Glutamatergic neuron (in vitro differentiated cells): ENCODE data around the gene E2F3. TPM values are rescaled to one million over a fixed set of nuclear protein-coding genes. Genes with fewer than 3 reads are reported as not detected.

Source experiments
- DNase-seq: peaks from one replicate; pipeline ENCODE4 v3.0.0; 2022
- H3K27ac Mint-ChIP-seq: one replicate; pipeline ENCODE4 v1.8.0; 2020; ENCODE audit warnings: mild to moderate bottlenecking, mixed read lengths, inconsistent platforms; ENCODE audit not compliant: unreplicated experiment
- H3K27me3 Mint-ChIP-seq: one replicate; pipeline ENCODE4 v1.8.0; 2020; ENCODE audit warnings: mild to moderate bottlenecking, moderate library complexity, mixed read lengths, inconsistent platforms; ENCODE audit not compliant: unreplicated experiment
- H3K36me3 Mint-ChIP-seq: one replicate; pipeline ENCODE4 v1.8.0; 2020; ENCODE audit warnings: mild to moderate bottlenecking, mixed read lengths, inconsistent platforms; ENCODE audit not compliant: unreplicated experiment
- H3K4me1 Mint-ChIP-seq: one replicate; pipeline ENCODE4 v1.8.0; 2020; ENCODE audit warnings: mild to moderate bottlenecking, low read depth, mixed read lengths, inconsistent platforms; ENCODE audit not compliant: unreplicated experiment
- H3K4me3 Mint-ChIP-seq: one replicate; pipeline ENCODE4 v1.8.0; 2020; ENCODE audit warnings: mild to moderate bottlenecking, mixed read lengths, inconsistent platforms; ENCODE audit not compliant: unreplicated experiment
- H3K9me3 Mint-ChIP-seq: one replicate; pipeline ENCODE4 v1.8.0; 2020; ENCODE audit warnings: mild to moderate bottlenecking, moderate library complexity, mixed read lengths, inconsistent platforms; ENCODE audit not compliant: unreplicated experiment
- total RNA-seq: library from RNA; stranded (reverse); fragmentation: NEBNext Ultra II Directional; extraction: Animal tissue kit (Norgen Biotek cat#: 25700); gene quantifications from one replicate; pipeline ENCODE4 v1.2.1, GENCODE V29; 2021; ENCODE audit not compliant: unreplicated experiment
- TF ChIP-seq, protein P1 (sequence below): fragments of 200-600 bp; sonication (generic); IDR thresholded peaks from one replicate; pipeline ENCODE4 v1.5.0; 2021; ENCODE audit not compliant: partially characterized antibody, unreplicated experiment

Gene E2F3
- total RNA-seq, 1 donor from 2014 or later = 10.1 TPM

DNA sequence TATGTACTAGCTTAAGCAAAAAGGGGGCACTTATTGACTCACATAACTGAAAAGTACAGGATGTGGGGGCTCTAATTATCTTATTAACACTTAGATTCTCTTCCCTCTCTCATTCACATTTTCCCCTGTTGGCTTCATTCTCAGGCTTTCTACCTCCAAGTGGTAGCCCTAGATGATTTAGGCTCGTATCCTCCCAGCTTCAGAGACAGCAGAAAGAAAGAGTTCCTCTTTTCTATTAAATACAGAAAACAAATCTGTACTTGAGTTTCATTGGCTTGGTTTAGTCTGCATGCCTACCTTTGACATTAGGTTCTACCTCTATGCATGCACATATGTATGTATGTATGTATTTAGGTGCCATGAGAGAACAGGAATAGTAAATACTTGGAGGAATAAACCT lies 15.5 kb upstream of the E2F3 start:
- Mint-ChIP-seq H3K9me3 (no peaks in the 10 kb centered on the region), H3K36me3 (no peaks in the 10 kb centered on the region), H3K4me1 (no peaks in the 10 kb centered on the region), H3K27me3 (no peaks in the 10 kb centered on the region), H3K27ac (no peak overlapping the region), H3K4me3 (no peak overlapping the region)
- TF ChIP-seq, protein P1, sequence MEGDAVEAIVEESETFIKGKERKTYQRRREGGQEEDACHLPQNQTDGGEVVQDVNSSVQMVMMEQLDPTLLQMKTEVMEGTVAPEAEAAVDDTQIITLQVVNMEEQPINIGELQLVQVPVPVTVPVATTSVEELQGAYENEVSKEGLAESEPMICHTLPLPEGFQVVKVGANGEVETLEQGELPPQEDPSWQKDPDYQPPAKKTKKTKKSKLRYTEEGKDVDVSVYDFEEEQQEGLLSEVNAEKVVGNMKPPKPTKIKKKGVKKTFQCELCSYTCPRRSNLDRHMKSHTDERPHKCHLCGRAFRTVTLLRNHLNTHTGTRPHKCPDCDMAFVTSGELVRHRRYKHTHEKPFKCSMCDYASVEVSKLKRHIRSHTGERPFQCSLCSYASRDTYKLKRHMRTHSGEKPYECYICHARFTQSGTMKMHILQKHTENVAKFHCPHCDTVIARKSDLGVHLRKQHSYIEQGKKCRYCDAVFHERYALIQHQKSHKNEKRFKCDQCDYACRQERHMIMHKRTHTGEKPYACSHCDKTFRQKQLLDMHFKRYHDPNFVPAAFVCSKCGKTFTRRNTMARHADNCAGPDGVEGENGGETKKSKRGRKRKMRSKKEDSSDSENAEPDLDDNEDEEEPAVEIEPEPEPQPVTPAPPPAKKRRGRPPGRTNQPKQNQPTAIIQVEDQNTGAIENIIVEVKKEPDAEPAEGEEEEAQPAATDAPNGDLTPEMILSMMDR = no peak
- no peak for DNase-seq

- Mint-ChIP-seq H3K9me3 (no peaks in the 10 kb centered on the region), H3K27ac (no peak overlapping the region), H3K36me3 (no peaks in the 10 kb centered on the region), H3K4me3 (no peak overlapping the region), H3K27me3 (no peaks in the 10 kb centered on the region), H3K4me1 (no peaks in the 10 kb centered on the region)
- TF ChIP-seq, protein P1 = no peak
- no peak for DNase-seq
Measured at GRCh38 chr6:20389066-20389465, 12.6 kb upstream of the E2F3 start.

DNA sequence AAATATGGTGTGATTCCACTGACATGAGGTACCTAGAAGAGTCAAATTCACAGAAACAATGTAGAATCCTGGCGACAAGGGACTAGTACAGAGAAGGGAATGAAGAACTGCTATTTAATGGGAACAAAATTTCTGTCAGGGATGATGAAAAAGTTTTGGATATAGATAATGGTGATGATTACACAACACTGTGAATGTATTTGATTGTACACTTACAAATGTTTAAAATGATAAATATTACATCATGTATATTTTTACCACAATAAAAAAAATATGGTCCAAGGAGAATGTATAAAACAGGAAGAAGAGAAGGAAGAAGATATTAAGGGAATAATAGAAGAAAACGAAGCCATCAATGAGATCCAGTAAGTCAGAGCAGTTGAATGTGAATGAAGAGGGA lies 8.4 kb upstream of the E2F3 start:
- no peak overlapping the region for H3K4me3 Mint-ChIP-seq
- no peak for DNase-seq
- no peaks in the 10 kb centered on the region for H3K36me3 Mint-ChIP-seq
- no peaks in the 10 kb centered on the region for H3K4me1 Mint-ChIP-seq
- no peak overlapping the region for H3K27ac Mint-ChIP-seq
- H3K9me3 Mint-ChIP-seq = no peaks in the 10 kb centered on the region
- H3K27me3 Mint-ChIP-seq = no peaks in the 10 kb centered on the region
- TF ChIP-seq, protein P1 = no peak

GRCh38 chr6:20399518-20399917 lies 2.2 kb upstream of the E2F3 start:
- Mint-ChIP-seq H3K9me3 (peaks cover 5% of the 10 kb centered on the region), H3K4me1 (no peaks in the 10 kb centered on the region), H3K4me3 (no peak overlapping the region), H3K27ac (no peak overlapping the region), H3K27me3 (peaks cover 5% of the 10 kb centered on the region), H3K36me3 (no peaks in the 10 kb centered on the region)
- no peak for DNase-seq
- TF ChIP-seq, protein P1 = no peak

- peak; percentile 25 for DNase-seq
- TF ChIP-seq, protein P1 = peak; percentile 67
- H3K4me3 Mint-ChIP-seq = peak overlapping the region; percentile 88
- H3K27me3 Mint-ChIP-seq = peaks cover 5% of the 10 kb centered on the region
- peak overlapping the region; percentile 46 for H3K27ac Mint-ChIP-seq
- H3K9me3 Mint-ChIP-seq = peaks cover 5% of the 10 kb centered on the region
- no peaks in the 10 kb centered on the region for H3K36me3 Mint-ChIP-seq
- H3K4me1 Mint-ChIP-seq = no peaks in the 10 kb centered on the region
Measured at GRCh38 chr6:20400456-20401204, 1.0 kb upstream of the E2F3 start.
